ENCODE results near the gene RSBN1.

DNA sequence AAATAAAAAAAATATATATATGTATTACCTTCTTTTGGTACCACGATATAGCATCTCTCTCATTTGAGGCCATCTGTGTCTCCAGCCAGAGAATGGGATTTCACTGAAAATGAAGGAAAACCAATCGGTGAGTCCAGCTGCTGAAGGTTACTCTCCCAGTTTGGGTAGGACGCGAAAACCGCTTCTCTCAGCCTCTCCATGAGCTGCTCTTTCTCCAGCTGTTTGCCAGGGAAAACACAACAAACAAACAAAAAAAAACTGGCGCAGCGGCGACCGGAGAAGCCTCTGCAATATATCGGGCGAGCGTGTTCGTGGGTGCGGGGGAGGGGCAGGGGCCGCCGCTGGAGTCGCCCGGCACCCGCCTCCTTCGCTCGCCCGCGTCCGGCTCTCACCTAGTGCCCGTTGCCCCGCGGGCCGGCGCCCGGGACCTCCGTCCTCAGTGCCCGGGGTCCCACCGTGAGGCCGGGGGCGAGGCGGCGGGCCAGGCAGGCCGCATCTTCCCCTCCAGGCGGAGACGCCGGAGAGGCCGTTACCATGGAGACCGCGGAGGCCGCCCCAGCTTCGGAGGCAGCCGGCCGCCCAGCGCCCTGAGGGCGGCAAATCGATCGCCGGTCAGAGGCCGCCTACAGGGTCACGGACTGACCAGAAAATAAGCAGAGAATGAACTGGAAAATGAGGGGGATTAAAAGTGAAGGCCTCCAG is 53.5 kb downstream of the RSBN1 start:
- TF ChIP-seq ZNF274 (IDR thresholded peaks at IDR 0.05; ENCODE audit: low read length) (no peak), ZNF274 (tag by site-specific recombination; IDR thresholded peaks at IDR 0.05; ENCODE audit: borderline replicate concordance) (no peak), PRDM10 (tag by site-specific recombination; IDR thresholded peaks at IDR 0.05) (no peak), ZBTB1 (tag by site-specific recombination; IDR thresholded peaks at IDR 0.05) (no peak), ZNF544 (tag by site-specific recombination; IDR thresholded peaks at IDR 0.05) (no peak), PATZ1 (tag by site-specific recombination; IDR thresholded peaks at IDR 0.05) (no peak), BCL11A (tag by site-specific recombination; IDR thresholded peaks at IDR 0.05; ENCODE audit: low read depth) (no peak), ZNF658 (tag by site-specific recombination; IDR thresholded peaks at IDR 0.05) (no peak), ZNF624 (tag by site-specific recombination; IDR thresholded peaks at IDR 0.05) (no peak), ZNF148 (tag by site-specific recombination; IDR thresholded peaks at IDR 0.05; ENCODE audit: borderline replicate concordance) (no peak), SETDB1 (IDR thresholded peaks at IDR 0.05; ENCODE audit: insufficient read length, low read length) (no peak)
- TF ChIP-seq, protein P1, sequence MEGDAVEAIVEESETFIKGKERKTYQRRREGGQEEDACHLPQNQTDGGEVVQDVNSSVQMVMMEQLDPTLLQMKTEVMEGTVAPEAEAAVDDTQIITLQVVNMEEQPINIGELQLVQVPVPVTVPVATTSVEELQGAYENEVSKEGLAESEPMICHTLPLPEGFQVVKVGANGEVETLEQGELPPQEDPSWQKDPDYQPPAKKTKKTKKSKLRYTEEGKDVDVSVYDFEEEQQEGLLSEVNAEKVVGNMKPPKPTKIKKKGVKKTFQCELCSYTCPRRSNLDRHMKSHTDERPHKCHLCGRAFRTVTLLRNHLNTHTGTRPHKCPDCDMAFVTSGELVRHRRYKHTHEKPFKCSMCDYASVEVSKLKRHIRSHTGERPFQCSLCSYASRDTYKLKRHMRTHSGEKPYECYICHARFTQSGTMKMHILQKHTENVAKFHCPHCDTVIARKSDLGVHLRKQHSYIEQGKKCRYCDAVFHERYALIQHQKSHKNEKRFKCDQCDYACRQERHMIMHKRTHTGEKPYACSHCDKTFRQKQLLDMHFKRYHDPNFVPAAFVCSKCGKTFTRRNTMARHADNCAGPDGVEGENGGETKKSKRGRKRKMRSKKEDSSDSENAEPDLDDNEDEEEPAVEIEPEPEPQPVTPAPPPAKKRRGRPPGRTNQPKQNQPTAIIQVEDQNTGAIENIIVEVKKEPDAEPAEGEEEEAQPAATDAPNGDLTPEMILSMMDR (tag by site-specific recombination; IDR thresholded peaks at IDR 0.05): no peak
- TF ChIP-seq, protein P2, sequence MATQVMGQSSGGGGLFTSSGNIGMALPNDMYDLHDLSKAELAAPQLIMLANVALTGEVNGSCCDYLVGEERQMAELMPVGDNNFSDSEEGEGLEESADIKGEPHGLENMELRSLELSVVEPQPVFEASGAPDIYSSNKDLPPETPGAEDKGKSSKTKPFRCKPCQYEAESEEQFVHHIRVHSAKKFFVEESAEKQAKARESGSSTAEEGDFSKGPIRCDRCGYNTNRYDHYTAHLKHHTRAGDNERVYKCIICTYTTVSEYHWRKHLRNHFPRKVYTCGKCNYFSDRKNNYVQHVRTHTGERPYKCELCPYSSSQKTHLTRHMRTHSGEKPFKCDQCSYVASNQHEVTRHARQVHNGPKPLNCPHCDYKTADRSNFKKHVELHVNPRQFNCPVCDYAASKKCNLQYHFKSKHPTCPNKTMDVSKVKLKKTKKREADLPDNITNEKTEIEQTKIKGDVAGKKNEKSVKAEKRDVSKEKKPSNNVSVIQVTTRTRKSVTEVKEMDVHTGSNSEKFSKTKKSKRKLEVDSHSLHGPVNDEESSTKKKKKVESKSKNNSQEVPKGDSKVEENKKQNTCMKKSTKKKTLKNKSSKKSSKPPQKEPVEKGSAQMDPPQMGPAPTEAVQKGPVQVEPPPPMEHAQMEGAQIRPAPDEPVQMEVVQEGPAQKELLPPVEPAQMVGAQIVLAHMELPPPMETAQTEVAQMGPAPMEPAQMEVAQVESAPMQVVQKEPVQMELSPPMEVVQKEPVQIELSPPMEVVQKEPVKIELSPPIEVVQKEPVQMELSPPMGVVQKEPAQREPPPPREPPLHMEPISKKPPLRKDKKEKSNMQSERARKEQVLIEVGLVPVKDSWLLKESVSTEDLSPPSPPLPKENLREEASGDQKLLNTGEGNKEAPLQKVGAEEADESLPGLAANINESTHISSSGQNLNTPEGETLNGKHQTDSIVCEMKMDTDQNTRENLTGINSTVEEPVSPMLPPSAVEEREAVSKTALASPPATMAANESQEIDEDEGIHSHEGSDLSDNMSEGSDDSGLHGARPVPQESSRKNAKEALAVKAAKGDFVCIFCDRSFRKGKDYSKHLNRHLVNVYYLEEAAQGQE (tag by site-specific recombination; IDR thresholded peaks at IDR 0.05): no peak
- TF ChIP-seq, protein P3, sequence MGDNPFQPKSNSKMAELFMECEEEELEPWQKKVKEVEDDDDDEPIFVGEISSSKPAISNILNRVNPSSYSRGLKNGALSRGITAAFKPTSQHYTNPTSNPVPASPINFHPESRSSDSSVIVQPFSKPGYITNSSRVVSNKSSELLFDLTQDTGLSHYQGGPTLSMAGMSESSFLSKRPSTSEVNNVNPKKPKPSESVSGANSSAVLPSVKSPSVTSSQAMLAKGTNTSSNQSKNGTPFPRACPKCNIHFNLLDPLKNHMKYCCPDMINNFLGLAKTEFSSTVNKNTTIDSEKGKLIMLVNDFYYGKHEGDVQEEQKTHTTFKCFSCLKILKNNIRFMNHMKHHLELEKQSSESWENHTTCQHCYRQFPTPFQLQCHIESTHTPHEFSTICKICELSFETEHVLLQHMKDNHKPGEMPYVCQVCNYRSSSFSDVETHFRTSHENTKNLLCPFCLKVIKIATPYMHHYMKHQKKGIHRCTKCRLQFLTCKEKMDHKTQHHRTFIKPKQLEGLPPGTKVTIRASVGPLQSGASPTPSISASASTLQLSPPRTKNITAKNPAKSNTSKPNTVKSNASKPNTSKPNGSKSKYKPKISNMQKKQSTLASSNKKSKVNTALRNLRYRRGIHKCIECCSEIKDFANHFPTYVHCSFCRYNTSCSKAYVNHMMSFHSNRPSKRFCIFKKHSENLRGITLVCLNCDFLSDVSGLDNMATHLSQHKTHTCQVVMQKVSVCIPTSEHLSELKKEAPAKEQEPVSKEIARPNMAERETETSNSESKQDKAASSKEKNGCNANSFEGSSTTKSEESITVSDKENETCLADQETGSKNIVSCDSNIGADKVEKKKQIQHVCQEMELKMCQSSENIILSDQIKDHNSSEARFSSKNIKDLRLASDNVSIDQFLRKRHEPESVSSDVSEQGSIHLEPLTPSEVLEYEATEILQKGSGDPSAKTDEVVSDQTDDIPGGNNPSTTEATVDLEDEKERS (tag by site-specific recombination; IDR thresholded peaks at IDR 0.05): no peak

Data from HEK293 (cell line).